ENCODE results near the gene CHI3L2.

The CHI3L2 gene

GRCh38 chr1:111219557-111220286 is 7.8 kb upstream of the CHI3L2 start:
- DNase-seq (ENCODE audit: low read depth, low spot score), result no peak

DNA sequence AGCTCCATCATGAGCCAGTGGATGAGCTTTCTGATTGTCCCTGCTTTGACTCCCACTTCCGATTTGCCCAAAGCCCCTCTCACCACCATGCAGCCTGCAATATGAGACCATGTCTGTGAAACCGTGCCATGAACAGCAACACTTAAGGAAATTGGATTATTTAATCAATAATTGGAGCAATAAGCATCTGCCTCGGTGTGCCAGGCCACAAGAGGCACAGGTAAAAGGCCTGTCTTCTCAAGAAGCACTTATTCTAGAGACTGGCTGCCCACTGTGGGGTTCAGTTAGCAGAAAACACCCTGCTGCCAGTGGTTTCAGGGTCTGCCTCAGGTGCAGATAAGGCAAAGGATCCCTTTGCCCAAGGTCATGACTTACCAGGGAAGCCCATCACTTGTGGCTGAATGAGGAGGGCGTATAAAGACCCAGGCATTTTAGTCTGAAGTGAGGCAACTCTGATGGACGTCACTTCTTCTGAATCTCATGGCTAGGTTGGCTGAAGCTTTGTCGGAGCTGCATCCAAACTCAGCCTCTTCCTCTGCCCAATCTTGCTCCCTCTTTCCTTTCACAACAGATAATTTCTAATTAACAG is 7.1 kb upstream of the CHI3L2 start:
- DNase-seq (ENCODE audit: low read depth, low spot score), result no peak

- no peak for DNase-seq (ENCODE audit: low read depth, low spot score)
These were observed 6.3 kb upstream of the CHI3L2 start for GRCh38 chr1:111221276-111221632.

DNA sequence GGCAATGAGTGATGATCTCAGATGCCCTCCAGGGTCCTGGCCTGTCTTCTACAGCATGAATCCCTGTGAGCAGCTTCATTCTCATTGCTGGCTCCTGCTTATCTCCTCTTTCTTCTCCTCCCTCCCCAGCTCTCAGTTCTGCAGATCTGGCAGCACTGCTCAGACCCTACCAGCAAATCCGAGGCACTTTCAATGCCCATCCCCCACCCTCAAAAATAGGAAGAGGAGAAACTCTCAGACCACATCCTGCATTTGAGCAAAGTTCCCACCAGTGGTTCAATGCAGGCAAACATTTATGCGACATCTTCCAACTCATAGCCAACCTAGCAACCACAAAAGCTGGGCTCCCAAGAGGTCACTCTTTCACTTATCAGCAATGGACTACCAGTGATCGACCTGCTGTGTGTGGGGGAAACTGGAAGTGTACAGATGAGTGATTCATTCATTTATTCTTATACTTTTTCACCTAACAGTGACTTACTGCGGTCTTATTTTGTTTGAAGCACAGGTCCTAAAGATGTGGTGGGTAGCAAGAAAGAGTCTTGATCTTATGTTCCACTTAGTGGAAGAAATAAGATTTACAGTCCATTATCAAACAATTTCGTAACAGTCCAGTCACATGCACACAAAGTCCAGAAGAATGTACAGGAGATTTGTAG is 5.8 kb upstream of the CHI3L2 start:
- DNase-seq (ENCODE audit: low read depth, low spot score), result no peak

GRCh38 chr1:111222308-111223125 is 5.0 kb upstream of the CHI3L2 start:
- no peak for DNase-seq (ENCODE audit: low read depth, low spot score)

GRCh38 chr1:111223126-111223685 is 4.3 kb upstream of the CHI3L2 start:
- no peak for DNase-seq (ENCODE audit: low read depth, low spot score)

DNA sequence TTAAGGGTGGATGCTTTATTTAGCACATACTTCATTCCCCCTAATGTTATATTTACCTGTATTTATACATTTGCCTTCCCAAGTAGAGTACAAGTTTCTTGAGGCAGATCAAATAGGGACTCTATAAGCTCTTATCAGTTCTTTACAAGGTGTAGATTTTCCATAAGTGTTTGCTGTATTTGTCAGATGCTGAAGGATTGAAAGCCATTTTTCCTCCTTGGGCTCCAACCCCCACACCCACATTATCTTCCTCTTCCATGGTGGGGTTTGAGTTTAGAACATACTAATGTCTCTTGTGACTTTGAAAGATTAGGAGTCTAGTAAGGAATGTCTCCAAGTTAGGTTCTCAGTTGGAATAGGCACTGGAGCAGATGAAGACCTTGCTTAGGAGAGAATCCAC is 2.4 kb upstream of the CHI3L2 start:
- no peak for DNase-seq (ENCODE audit: low read depth, low spot score)

GRCh38 chr1:111225717-111226400 is 1.7 kb upstream of the CHI3L2 start:
- no peak for DNase-seq (ENCODE audit: low read depth, low spot score)

GRCh38 chr1:111227851-111228747 is 586 bp downstream of the CHI3L2 start:
- DNase-seq (ENCODE audit: low read depth, low spot score), result peak; percentile 82

- no peak for DNase-seq (ENCODE audit: low read depth, low spot score)
These were observed 1.2 kb downstream of the CHI3L2 start for GRCh38 chr1:111228748-111229126.

- no peak for DNase-seq (ENCODE audit: low read depth, low spot score)
These were observed 4.6 kb downstream of the CHI3L2 start for GRCh38 chr1:111232134-111232533.

- no peak for DNase-seq (ENCODE audit: low read depth, low spot score)
These were observed 6.7 kb downstream of the CHI3L2 start for GRCh38 chr1:111234258-111234657.

DNA sequence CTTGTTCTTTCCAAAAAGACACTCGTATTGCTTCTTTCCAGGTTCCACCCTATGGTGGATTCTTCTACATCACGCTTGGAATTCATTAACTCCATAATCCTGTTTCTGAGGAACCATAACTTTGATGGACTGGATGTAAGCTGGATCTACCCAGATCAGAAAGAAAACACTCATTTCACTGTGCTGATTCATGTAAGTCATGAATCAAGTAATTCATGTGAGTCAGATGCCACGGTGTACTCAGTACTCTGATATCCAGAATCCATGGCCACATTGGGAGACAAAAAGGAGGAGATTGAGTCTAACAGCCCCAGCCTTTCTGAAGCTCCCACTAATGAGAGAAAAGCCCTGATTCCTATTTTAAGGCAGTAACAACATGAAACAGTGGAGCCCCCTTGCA is 7.4 kb downstream of the CHI3L2 start:
- DNase-seq (ENCODE audit: low read depth, low spot score), result no peak

- no peak for DNase-seq (ENCODE audit: low read depth, low spot score)
These were observed 8.9 kb downstream of the CHI3L2 start for GRCh38 chr1:111236379-111236778.

DNA sequence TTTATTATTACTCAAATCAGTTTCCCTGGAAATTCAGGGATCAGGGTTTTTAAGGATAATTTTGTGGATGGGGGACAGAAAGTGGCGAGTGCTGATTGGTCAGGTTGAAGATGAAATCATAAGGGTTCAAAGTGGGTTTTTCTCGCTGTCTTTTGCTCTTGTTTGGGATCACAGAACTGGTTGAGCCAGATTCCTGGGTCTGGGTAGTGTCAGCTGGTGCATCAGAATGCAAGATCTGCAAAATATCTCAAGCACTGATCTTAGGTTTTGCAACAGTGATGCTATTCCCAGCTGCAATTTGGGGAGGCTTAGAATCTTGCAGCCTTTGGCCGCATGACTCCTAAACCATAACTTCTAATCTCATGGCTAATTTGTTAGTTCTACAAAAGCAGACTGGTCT is 9.3 kb downstream of the CHI3L2 start:
- DNase-seq (ENCODE audit: low read depth, low spot score), result no peak

DNA sequence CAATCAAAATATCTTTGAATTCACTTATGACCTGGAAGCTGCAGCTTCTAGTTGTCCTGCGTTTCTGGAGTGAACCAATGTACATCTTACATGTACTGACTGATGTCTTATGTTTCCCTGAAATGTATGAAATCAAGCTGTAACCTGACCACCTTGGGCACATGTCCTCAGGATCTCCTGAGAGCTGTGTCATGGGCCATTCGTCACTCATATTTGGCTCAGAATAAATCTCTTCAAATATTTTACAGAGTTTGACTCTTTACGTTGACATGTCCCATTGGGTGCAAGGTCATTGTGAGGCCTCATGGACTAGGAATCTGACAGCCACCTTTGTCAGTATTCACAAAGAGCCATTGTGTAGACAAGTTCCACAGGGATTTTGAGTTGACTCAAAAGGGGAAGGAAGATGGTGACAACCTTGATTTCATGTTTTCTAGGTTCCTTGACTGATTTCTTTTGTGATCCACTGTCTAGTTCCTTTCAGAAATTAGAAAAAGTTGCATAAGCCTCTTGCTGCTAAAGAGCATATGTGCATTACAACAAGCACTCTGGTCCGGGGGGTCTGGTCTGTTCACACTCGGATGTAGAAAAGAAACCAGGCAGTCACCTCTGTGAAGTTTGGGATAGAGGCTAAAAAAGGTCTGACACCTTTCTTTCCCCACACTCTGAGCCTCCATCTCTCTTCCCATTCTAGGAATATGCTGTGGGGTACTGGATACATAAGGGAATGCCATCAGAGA is 10.7 kb downstream of the CHI3L2 start:
- no peak for DNase-seq (ENCODE audit: low read depth, low spot score)

DNA sequence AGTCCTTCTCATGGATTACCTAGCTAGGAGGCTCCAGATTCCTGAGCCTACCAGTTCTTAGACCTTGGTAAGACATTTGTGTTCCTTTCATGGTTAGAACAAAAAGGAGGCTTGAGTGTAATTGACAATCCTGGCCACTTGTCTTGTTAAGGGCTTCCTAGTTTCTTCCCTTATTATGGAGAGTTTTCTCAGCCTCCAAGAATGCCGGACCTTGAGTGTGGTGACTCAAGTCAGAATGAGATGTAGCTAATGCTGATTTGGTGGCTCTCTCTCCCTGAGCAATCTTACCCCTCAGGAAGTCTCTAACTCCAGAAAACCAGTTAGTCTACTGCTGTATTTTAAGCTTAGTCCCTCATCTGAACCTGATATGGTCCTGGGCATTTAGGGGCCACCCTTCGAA is 14.3 kb downstream of the CHI3L2 start:
- no peak for DNase-seq (ENCODE audit: low read depth, low spot score)

GRCh38 chr1:111242805-111243523 is 15.5 kb downstream of the CHI3L2 start:
- no peak for DNase-seq (ENCODE audit: low read depth, low spot score)

Measured in brain pericyte (primary cell).